HG02870 (cell line): ENCODE results near the gene PFKP.

ENCODE experiments used
- ATAC-seq: cut with Tn5 transposase; IDR thresholded peaks from one replicate; pipeline ENCODE4 v1.9.1; 2021; ENCODE audit warnings: mild to moderate bottlenecking, moderate library complexity; ENCODE audit not compliant: unreplicated experiment

The PFKP gene

DNA sequence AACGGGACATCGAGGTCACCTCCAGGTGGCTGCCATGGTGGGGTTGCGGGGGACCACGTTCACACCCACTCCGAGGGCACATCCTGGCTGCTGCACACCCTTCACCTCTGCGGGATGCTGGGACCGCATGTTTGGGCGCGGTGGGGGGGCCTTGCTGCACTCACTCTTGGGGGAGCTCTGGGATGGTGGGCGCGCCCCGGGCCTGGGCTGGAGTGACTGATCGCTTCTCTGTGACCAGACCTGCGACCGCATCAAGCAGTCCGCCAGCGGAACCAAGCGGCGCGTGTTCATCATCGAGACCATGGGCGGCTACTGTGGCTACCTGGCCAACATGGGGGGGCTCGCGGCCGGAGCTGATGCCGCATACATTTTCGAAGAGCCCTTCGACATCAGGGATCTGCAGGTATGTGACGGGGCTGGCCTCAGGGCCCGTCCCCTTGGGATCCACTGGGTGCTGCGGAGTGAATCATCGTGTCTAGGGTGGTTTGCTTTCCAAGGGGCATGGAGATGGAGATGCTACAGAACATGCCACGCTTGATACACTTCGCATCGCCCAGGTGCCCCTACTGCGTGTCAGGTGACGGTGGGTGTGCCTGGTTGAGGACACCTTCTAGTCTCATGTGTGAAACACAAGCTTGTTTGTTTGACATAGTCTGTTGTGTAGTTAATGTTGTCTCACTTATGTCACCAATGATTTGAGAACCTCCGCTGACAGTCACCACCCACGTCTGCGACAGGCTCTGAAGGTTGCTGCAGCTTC lies 62.4 kb downstream of the PFKP start:
- ATAC-seq: no peak

DNA sequence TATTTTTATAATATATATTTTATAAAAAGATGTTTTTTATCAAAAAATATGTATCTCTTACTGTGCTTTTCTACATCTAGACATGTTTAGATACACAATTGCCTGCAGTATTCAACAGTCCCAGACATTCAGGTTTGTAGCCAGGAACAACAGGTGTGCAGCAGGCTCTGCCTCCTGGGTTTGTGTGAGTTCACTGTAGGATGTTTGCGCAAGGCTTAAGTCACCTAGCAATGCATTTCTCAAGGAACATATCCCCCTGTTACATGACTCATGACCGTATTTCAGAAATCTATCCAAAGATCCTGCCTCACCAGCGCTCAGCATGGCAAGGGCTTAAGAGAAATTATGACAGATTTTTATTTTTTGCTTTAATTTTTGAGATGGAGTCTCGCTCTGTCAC lies 63.8 kb downstream of the PFKP start:
- no peak for ATAC-seq

DNA sequence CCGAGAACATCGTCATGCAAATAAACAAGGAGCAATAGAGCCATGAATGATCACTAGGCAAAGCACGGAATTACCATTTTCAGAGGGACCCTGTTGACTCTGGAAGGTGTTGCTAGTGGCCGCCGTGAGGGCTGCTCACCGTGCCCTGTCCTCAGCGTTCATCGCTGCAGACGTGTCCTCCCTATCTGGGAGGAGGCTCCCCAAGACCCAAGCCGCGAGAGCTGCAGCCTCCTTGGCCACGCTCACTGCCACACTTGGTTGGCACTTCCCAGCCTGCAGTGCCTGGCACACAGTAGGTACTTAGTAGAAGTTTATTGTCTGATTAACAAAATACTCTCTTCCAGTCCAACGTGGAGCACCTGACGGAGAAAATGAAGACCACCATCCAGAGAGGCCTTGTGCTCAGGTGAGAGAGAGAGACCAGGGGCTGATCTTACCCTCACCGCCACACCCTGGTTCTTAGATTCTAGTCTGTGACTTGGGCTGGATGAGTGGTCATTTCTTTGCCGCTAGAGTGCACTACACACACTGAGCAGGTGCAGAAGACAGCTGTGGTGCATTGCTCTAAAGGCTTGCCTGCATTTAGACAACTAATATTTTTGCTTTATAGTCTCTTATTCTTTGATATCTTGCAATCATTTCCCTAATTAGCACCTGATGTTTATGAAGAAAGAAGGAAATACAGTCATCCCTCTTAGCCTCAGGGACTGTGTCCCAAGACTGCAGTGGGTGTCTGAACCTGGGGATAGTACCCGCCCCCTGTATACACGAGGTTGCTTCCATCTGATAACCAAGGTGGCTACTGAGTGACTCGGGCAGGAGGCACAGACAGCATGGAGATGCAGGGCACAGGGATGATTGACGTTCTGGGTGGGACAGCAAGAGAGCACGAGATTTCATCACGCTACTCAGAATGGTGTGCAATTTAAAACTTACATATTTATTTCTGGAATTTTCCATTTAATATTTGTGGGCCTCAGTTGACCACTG lies 65.0 kb downstream of the PFKP start:
- ATAC-seq: no peak

DNA sequence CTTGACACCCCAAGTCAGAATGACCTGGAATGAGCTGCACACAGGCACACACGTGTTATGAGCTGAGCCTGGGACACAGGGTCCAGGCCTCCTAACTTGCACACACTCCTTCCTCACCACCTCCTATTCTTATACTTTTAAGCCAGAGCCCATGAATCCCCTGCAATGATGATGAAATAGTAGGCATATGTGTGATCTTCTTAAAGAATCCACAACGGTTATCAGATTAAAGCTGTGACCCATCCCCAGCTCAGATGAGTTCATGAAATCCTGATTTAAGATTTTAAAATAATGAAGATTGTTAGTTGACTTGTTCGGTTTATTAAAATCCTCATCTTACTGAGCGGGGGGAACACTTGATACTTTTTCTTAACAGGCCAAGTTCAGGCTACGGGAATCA lies 66.6 kb downstream of the PFKP start:
- no peak for ATAC-seq

DNA sequence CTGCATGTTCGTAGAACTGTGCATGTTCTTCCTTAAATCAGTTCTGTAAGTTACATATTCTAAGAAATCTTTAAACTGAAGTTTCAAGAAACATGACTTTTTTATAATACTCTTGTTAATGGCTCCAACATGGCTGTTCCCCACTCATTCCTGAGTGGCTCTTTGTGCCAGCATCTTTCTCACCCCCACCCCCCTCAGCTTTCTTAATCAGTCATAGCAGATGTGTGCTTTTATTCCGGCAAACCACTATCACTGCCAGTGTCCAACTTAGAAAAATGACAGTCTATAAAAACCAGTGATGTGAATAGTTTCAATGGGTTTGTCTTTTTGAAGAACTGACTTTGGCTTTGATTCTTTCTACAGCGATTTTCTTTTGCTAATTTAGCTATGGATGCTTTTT lies 67.7 kb downstream of the PFKP start:
- no peak for ATAC-seq

DNA sequence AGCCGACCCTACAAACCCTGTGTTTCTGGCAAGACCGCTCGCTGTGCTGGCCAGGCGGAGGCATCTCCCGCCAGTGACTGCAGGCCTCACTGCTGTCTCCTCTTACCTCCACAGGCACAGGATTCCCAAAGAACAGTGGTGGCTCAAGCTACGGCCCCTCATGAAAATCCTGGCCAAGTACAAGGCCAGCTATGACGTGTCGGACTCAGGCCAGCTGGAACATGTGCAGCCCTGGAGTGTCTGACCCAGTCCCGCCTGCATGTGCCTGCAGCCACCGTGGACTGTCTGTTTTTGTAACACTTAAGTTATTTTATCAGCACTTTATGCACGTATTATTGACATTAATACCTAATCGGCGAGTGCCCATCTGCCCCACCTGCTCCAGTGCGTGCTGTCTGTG lies 69.0 kb downstream of the PFKP start:
- no peak for ATAC-seq

DNA sequence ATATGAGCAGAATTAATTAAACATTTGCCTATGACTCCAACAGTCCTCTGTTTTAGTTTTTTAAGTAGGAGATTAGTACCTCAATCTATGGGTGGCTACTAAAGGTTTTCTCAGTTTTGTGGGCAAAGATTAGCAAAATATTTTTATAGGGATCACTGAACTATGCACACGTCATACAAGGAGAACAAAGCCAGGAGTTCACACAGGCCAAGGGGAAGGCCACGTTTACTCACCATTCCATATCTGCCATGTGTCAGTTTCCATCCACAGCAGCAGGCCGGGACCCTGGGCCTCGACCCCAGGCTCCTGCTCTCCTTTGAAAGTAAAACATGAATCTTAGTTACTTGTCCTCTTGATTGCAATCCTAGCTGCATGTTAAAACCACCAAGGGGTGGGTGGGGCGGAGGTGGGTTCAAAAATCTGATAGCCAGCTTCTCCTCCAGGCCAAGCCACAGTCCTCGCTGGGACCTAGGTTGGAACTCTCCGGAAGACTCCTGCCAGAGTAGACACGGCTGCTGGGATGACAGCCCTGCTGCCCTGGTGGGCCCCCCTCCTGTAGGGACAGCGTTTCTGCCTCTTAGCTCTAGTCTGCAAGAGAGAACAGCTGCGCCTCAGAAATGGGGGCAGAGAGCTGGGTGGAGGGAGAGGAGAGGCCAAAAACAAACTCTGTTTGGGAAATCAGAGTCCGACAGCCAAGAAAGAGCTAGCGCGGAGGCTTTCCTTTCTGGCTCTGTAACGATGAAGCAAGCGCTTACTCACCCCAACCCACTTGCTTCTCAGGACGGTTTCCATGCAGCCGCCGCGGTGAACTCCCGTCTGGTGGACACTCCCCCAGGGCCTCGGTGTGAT lies 69.6 kb downstream of the PFKP start:
- no peak for ATAC-seq

DNA sequence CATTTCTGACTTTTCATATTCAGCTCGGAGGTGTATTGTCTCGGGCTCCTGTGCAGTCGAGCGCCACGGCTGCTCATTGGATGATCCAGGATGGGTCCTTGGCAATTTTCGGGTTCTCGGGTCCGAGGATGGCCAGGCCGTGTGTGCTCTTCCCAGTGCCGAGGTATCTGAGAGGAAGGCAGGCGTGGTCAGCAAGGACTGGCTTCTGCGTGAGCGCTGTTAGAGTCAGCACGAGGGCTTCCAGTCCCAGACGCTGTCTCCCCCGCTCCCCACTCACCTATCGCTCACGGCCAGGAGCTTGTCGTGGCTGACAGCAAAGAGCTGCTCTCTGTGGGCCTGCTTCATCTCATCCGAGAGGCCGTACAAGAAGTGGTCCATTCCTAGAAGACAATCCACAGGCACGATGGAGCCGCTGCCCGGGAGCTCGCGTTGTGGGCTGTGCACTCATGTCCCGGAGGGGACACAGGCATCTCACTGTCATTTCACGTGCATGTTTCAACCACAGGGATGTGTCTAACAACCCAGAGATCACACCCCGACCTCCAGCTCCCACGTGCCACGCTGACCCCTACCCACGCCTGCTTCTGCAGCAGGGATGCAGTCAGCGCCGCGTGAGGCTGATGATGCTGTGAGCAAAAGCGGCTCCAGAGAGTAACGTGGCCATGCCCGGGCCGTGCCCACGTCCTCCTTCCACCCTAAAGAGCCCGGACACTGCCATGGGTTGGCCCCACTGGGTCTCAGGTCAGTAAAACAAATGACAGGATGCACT lies 70.8 kb downstream of the PFKP start:
- no peak for ATAC-seq

DNA sequence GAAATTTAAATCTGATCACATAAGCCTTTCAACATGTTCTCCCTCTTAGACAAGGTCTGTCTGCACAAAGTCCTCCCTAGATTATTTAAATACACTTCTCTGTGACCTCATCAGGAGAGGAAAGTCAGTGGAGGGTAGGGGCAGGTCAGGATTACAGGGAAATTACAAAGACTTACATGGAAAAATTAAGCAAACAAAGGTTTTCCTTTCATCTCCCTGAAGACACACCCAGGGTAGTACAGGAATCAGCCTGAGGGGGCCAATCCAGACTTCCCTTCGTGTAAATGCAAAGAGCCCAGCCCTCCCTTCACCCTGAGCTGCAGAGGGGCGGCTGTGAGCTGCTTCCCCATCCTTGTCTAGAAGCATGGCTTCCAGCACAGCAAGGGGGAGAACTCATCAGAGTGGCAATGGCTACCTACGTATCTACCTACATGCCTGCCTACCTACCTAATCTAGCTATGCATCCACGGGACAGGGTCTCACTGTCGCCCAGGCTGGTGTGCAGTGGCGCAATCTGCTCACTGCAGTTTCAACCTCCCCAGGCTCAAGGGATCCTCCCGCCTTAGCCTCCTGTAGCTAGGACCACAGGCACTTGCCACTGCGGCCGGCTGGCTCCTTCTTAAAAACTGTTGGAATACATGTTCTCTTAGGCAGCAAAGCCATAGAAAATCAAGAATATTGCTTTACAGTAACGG lies 72.0 kb downstream of the PFKP start:
- ATAC-seq: no peak

DNA sequence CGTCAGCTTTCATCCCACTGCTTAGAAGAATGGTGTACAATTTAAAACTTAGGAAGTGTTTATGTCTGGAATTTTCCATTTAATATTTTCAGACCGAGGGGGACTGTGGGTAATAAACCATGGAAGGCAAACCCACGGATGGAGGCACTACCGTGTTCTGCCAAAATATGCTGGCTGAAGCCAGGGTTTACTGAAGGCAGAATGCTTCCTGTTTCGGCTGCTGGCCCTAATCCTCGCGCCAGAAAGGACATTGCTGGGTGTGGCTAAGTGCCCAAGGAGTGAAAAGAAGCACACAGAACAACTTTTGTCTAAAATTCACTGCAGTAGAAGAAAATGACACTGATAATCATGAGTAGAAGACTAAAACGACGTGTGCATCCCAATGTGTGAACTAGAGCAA lies 72.9 kb downstream of the PFKP start:
- ATAC-seq: no peak

DNA sequence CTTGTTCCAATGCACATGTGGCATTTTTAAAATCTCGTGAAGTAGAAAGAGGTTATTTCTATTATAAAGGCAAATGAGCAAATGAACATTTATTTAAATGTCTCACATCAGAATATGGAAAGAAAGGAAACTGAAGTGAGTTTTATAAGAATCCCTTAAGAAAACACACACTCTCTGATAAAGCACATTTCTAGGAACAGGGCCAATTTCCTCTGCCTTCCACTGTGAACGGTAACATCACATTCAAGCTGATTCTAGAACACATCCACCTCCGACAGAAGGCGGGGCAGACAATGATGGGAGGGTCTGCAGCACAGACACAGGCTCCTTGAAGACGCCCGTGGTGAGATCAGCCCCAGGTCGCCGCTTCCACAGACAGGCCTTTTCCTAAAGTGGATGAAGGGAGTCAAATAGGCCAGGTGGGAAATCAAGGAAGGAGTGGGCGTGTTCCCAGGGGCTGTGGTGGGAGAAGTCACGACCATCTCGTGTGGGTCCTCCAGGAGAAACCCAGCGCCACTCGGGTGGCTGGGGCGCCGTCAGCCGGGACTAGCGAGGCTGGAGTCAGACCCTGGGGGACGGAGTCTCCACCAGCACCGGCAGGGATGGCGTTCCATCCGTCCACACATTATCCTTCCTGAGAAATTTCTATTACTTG lies 74.1 kb downstream of the PFKP start:
- ATAC-seq: no peak

DNA sequence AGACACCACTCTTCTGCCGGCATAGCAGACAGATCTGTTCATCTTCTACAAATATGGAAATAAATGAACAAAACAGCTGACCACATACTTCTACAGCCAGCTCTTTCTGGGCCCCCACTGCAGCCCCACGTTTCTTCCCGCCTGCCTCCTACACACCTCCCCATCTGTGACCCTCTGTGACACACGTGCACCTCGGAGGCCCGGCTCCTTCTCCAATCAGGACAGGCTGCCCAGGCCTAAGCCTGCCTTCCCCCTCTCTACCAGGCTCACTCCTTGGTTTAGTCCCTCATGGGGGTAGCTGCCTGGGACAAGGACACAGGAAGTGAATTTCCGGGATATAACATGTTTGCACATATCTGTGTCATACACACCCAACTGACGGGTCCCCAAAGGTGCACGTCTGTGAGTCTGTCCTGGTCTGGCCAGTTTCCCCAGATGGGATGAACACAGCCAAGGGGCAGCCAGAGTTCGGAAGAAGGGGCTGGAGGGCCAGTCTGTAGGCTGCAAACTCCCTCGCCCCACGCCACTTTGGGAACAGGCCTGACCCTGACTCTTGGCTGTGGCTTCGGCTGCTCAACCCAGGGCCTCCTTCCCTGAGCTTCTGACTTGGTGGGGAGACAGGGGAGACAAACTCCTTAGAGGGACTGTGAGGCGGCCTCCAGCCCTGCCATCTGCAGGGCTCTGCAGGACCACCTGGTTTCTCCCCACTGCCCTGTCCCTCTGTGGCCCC lies 75.0 kb downstream of the PFKP start:
- no peak for ATAC-seq

DNA sequence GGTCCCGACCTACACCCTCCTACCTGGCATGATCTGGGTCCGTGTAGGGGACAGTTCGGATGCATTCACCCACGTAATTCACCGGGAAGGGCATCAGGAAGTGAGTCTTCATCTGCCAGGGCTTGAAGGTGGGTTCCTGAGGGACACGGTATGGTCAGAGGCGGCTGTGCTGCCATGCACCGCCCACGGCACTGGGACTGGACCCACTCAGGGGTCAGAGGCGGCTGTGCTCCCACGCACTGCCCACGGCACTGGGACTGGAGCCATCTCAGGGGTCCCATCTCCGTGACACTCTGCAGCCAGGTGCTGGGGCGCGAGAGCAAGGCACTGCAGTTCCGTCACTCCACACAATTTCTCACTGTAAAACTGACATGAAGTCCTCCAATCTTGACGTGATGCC lies 76.0 kb downstream of the PFKP start:
- no peak for ATAC-seq

DNA sequence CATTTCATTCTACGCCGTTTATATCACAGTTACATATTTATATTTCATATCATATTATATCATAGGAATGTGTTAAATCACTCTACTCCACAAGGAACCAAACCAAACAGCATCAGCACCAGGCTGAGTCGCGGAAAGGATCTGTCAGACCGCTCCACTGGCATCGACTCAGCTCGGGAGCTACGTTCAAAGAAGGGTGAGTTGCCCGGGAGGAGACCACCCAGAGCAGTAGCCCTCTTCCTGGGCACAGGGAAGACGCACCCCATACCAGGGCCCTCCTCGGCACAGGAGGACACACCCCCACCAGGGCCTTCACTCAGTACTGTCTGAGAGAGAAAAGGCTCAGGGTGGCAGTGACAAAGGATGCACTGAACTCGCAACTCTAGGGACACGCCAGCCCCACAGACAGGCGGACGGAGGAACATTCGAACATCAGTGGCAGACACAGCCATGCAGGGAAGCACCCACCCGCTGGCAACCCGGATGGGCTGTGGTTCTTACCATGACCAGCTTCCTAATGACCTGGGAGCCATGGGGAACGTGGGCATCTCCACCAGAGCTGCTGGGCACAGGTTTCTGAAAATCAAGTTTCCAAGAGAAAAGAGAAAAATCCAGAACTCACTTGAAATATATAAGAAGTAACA lies 76.6 kb downstream of the PFKP start:
- no peak for ATAC-seq

DNA sequence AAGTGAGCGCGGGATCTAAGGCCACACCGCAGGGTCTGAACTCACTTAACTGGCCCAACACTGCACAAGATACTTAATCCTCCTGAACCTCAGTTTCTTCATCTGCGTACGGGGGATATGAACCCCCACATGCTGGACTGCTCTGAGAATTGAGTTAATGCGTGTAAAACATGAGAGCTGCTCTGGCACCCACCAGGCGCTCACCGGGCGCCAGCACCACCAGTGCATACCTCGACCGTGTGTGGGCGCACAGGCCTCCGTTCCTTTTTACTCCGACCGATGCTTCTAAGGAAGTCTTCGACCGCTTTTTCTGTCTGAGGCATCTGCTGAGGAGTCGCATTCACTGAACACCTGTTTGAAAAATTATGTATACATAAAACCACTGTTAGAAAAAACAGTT lies 78.0 kb downstream of the PFKP start:
- ATAC-seq: no peak

DNA sequence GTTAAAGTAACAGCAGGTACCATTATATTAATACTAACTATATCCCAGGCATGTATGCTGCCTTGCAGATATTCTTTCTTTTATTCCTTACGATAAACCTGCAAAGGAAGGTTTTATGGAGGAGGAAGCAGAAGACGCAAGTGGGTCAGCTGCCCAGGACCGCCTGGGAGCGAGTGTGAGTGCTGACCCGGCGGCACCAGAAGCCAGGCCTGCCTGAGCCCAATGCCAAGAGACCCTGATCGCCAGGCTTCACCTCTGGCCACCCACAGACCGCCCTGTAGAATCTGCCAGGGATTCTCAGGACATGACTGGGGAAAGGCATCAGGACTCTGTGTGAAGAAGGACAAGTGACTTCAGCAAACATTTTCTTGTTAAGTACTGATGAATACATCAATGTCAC lies 78.9 kb downstream of the PFKP start:
- no peak for ATAC-seq

DNA sequence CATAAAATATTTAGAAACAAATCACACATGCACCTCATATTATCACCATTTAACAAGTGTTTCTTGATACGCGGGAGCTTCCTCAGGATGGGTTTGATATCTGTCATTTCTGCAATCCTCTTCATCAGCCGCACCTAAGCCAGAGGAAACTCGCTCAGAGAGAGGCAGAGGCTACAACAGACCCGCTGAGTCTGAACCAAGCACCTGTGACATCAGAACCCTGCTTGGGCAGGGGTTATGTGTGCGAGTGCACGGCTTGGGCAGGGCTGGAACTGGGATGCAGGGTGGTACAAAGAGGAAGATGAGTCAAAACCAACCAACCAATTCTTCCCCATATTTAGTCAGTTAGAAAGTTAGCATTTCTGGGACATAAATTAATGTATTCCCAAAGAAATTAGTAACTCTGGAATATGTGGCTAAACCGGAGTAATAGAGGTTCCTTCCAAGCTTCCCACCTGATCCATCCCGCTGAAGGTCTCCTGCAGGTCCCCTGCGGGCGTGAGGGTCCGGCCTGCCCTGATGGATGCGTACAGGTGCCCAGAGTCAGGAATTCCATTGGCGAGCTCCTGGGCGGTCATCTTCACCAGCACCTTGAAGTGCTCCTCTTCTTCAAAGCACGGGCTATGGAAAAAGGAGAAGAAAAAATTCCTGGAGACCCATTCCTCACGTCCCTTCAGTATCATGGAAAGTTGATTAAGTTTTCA lies 79.9 kb downstream of the PFKP start:
- ATAC-seq: no peak

DNA sequence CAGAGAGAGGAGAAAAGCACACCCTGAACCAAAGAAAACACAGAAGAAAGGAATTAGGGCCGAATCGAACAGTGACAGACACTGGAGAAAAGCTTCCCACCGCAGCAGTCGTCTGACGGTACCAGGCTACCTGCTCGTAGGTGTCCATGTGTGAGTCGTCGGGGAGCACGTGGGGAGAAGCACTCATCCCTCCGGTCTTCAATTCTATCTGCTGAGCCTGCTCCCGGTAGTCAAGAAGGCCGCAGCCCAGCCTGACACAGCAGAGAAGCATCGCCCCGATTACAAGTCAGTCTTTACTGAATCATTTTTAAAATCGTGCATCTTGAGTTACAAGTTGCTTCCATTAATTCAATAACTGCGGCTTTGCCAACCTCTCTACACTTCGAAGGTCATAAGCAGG lies 80.7 kb downstream of the PFKP start:
- ATAC-seq: no peak
